Loucy (cell line): ENCODE measurements around the gene ATRNL1.

Source experiments
- CTCF ChIP-seq: fragments of 200-600 bp; sonication (generic); conservative IDR thresholded peaks from 2 replicates; pipeline ENCODE4 v1.5.1; 2014; ENCODE audit warnings: mild to moderate bottlenecking, antibody characterized with exemption, low read length
- EZH2phosphoT487 ChIP-seq: fragments of 200-600 bp; IDR thresholded peaks from 2 replicates; pipeline ENCODE4 v1.6.1; 2018; ENCODE audit warnings: antibody characterized with exemption, mild to moderate bottlenecking, moderate library complexity, borderline replicate concordance

- no peak for TF ChIP-seq CTCF
- TF ChIP-seq EZH2phosphoT487 = no peak
Measured at GRCh38 chr10:115503546-115503945, 410.4 kb downstream of the ATRNL1 start.
